Activated CD8-positive, alpha-beta memory T cell treated with anti-CD3 and anti-CD28 coated beads for 1 hour (primary cell): Measurements from ENCODE around the gene SUPT3H.
"Not testable (repeated sequence)": the region's sequence is repeated elsewhere in the genome, so short reads cannot be mapped to it uniquely, and the experiment has no call there.

Experiments used
- DNase-seq, 2 donors: peaks; one replicate each; pipeline ENCODE4 v3.0.0-alpha.2; 2020; ENCODE audit warnings: low read depth in 1 of 2; ENCODE audit errors: extremely low read depth in 1 of 2

SUPT3H gene

DNA sequence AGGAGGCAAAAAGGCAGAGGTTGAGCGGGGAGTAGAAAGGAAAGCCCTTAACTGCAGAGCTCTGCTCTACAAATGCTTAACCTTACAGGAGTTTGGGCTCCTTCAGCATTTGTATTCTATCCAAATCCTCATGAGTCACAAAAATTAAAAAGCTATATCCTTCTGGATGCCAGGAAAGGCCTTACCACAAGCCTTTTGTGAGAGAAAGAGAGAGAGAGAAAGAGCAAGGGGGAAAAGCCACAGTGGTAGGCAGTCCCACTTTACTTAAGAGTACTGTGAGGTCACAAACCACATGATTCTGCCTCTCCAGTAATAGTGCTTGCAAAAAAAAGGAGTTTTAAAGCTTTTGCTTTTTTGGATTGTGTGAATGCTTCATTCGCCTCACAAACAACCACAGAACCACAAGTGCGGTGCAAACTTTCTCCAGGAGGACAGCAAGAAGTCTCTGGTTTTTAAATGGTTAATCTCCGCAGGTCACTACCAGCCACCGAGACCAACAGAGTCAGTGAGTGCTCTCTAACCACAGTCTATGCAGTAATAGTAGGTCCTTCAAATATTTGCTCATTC is 49.7 kb downstream of the SUPT3H start, which contains the start of gene RUNX2:
RUNX2 (plus strand) TSS at position 375 of the 567 bp plus-strand sequence. CDS start 397 bp downstream, outside the sequence.
- no peak for DNase-seq

DNA sequence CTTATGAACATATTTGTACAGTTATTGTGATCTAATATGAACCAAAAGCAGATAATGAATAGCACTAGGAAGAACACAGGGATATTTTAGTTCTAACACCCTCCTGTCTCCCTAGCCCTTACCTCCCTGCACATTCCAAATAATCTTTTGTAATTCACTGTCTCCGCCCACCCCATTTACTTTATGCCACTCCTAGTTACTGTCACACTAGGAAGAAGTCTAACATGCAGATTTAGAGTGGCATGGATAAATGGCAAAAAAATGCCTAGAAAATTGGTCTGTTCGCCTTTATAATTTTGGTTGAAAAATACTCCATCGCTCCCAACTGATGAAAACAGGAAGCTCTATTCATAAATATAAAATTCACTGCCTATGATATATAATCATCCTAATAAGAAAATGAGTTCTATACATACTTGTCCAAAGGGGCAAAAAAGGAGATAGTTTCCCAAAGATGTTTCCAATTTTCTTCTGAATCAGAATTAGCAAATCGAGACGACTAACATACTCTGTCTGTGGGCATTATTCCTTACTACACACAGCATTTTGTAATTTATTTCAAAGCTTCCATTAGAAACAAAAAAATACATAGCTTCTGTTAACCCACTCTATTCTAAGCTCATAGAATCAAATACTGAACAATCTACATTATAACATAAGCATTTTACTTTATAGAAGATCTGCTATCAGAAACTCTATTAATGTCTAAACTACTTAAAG is 50.9 kb downstream of the SUPT3H start:
- no peak for DNase-seq

GRCh38 chr6:45323656-45324224 is 54.0 kb downstream of the SUPT3H start:
- DNase-seq = no peak

GRCh38 chr6:45320349-45320748 is 57.4 kb downstream of the SUPT3H start:
- no peak for DNase-seq

- DNase-seq = no peak
Observed at GRCh38 chr6:45314146-45314545, 63.6 kb downstream of the SUPT3H start.

GRCh38 chr6:45310118-45310788 is 67.5 kb downstream of the SUPT3H start:
- DNase-seq = peak; percentile 2 to 8

GRCh38 chr6:45305546-45305945 is 72.2 kb downstream of the SUPT3H start:
- no peak for DNase-seq

- DNase-seq = no peak
Observed at GRCh38 chr6:45302832-45303231, 74.9 kb downstream of the SUPT3H start.

- DNase-seq = no peak
Observed at GRCh38 chr6:45301348-45302142, 76.2 kb downstream of the SUPT3H start.

DNA sequence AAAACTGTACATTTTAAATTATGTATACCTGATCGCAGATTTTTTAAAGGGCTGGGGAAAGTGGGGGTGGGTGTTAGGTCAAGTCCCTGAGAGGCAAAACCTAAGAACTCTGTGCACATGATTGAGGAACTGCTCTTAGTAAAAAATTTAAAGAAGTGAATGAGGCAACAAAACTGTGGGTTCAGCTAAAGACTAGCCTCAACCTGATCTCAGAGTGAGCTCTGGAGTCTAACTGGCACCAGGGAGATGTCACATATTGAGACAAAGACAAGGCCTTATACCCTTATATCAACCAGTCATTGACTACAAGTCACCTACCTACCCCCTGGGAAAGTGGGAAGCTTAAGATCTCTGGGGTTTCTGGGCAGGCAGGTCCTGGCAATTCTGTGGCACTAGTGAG is 77.0 kb downstream of the SUPT3H start:
- no peak for DNase-seq

- DNase-seq = no peak
Observed at GRCh38 chr6:45299096-45299581, 78.6 kb downstream of the SUPT3H start.

DNA sequence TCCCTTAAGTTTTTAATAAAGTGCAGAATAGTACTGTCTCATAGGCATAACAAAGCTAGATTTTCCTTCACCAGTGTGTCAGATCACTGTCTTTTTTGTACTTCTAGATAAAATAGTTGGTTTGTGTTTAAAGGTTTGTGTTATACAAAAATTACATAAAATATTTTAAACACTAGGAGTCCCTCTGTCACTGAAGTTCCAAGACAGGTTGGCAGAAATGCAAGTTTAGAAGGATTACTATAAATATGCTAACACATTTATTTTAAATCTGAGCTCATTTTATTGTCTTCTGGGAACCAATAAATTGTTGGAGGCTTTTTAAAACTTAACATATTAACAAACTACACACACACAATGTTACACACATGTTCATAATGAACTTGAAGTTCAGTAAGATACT is 80.4 kb downstream of the SUPT3H start:
- DNase-seq = no peak

DNA sequence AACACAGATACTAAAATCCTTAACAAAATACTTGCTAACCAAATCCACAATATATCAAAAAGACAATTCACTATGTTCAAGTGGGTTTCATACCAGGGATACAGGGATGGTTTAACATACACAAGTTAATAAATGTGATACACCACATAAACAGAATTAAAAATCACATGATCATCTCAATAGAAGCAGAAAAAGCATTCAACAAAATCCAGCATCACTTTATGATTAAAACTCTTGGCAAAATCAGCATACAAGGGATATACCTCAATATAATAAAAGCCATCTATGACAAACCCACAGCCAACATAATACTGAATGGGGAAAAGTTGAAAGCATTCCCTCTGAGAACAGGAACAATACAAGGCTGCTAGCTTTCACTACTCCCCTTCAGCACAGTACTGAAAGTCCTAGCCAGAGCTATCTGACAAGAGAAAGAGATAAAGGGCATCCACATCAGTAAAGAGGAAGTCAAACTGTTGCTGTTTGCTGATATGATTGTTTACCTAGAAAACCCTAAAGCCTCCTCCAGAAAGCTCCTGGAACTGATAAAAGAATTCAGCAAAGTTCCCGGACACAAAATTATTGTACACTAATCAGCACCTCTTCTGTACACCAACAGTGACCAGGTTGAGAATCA is 83.6 kb downstream of the SUPT3H start:
- not testable (repeated sequence) for DNase-seq

DNA sequence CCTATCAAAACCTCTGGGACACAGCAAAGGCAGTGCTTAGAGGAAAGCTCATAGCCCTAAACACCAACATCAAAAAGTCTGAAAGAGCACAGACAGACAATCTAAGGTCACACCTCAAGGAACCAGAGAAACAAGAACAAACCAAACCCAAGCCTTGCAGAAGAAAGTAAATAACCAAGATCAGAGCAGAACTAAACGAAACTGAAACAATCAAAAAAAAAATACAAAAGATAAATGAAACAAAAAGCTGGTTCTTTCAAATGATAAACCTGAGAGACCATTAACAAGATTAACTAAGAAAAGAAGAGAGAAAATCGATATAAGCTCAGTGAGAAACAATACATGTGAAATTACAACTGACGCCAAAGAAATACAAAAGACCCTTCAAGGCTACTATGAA is 84.4 kb downstream of the SUPT3H start:
- no peak for DNase-seq

DNA sequence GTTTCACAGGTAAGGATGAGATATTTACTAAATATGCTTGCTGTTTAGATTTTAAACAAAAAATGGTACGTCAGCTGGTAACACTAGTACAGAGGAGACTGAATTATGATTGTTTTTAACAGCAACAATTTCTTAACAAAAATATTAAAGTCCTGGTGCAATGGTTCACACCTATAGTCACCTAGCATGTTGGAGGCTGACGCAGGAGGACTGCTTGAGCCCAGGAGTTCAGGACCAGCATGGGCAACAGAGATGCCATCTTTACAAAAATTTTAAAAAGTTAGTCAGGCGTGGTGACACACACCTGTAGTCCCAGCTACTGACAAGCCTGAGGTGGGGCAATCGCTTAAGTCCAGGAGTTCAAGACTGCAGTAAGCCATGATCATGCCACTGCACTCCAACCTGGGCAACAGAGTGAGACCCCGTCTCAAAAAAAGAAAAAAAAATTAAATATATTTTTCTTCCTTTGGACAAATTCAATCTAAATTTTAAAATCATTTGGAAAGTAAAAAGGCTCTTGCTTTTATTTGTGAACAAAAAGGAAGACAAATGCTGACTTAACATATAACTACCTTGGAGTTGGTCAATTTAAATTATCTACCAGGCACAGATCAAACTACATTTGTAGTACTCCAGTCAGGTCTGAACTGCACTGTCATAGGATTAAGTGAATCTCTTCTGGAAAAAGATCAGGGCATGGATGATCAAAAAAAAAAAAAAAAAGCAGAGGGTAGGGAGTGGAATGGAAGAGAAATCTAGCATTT is 87.8 kb downstream of the SUPT3H start:
- no peak for DNase-seq

- DNase-seq = not testable (repeated sequence)
Observed at GRCh38 chr6:45286707-45287106, 91.0 kb downstream of the SUPT3H start.

- DNase-seq = no peak
Observed at GRCh38 chr6:45278367-45278766, 99.4 kb downstream of the SUPT3H start.

- DNase-seq = not testable (repeated sequence)
Observed at GRCh38 chr6:45277741-45278140, 100.0 kb downstream of the SUPT3H start.

DNA sequence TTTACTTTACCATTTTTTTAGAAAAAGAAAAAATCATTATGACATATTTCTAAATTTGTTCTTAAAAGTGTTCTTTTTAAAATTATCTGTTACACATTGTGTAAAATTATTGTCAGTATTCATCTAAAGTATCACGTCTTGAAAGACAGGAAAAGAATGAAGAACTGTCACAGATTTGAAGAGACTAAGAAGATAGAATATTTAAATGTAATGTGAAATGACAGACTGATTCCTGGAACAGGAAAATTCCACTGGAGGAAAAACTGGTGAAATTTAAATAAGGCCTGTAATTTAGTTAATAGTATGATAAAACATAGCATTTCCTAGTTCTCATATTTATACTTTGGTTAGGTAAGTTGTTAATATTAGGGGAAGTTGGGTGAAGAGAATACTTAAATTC is 102.4 kb downstream of the SUPT3H start:
- no peak for DNase-seq

DNA sequence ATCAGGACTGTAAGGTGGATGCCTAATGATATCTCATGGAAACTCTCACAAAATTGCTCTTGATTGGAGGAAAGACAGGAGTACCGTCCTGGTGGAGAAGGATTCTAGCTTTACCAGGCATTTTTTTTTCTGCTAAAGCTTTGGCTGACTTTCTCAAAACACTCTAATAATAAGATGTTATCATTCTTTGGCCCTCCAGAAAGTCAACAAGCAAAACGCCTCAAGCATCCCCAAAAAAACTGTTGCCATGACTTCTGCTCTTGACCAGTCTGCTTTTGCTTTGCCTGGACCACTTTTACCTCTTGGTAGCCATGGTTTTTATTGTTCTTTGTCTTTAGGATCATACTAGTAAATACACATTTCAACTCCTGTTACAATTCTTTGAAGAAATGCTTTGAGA is 105.1 kb downstream of the SUPT3H start:
- no peak for DNase-seq
